K562 (cell line): ENCODE results near the gene HDHD5. TPM values are rescaled to one million over a fixed set of nuclear protein-coding genes. Genes with fewer than 3 reads are reported as not detected.

Experiments used
- CBFA2T2 ChIP-seq: fragments of 450-650 bp; conservative IDR thresholded peaks from 2 replicates; pipeline ENCODE4 v1.6.1; 2017; ENCODE audit warnings: mild to moderate bottlenecking
- CEBPB ChIP-seq: fragments of 450-650 bp; IDR thresholded peaks from 2 replicates; pipeline ENCODE4 v1.6.1; 2016; ENCODE audit warnings: missing genetic modification characterization, missing compliant biosample characterization
- CEBPZ ChIP-seq: fragments of 150-350 bp; IDR thresholded peaks from 2 replicates; pipeline ENCODE4 v1.6.1; 2014; ENCODE audit warnings: low read depth, mild to moderate bottlenecking, low read length, borderline replicate concordance
- CXXC5 ChIP-seq: fragments of 250-450 bp; sonication (Bioruptor Pico); IDR thresholded peaks from 2 replicates; pipeline ENCODE4 v1.8.0; 2022; ENCODE audit warnings: inconsistent platforms, mild to moderate bottlenecking, moderate library complexity
- E2F6 ChIP-seq, 2 experiments: IDR thresholded peaks; 2 replicates each; pipeline ENCODE4 v1.6.1; 2011; ENCODE audit warnings: borderline replicate concordance in 1 of 2, control low read depth in 1 of 2, low read depth in 1 of 2, low read length in 1 of 2, mild to moderate bottlenecking in 1 of 2, mixed read lengths in 1 of 2, moderate library complexity in 1 of 2; ENCODE audit not compliant: insufficient read depth in 1 of 2, insufficient read length in 1 of 2, poor library complexity in 1 of 2, severe bottlenecking in 1 of 2; ENCODE audit errors: extremely low read depth in 1 of 2
- ELK3 ChIP-seq: fragments of 450-650 bp; formaldehyde crosslinking; IDR thresholded peaks from 2 replicates; pipeline ENCODE4 v1.4.0; 2020; ENCODE audit warnings: mild to moderate bottlenecking
- GMEB1 ChIP-seq: fragments of 250-450 bp; sonication (Bioruptor Pico); IDR thresholded peaks from 2 replicates; pipeline ENCODE4 v1.4.0; 2020; ENCODE audit warnings: mild to moderate bottlenecking
- HMG20B ChIP-seq: fragments of 250-450 bp; sonication (Bioruptor Pico); IDR thresholded peaks from 2 replicates; pipeline ENCODE4 v1.5.0; 2021; ENCODE audit warnings: mild to moderate bottlenecking
- KLF1 ChIP-seq: fragments of 450-650 bp; IDR thresholded peaks from 2 replicates; pipeline ENCODE4 v1.6.1; 2016; ENCODE audit warnings: missing genetic modification characterization, missing compliant biosample characterization
- MLX ChIP-seq, 2 experiments: fragments of 450-650 bp in 1 of 2; sonication (generic) in 1 of 2; formaldehyde crosslinking; conservative IDR thresholded peaks; 2 replicates each; pipeline versions ENCODE4 v1.4.0 to v1.8.1; 2020 to 2022; ENCODE audit warnings: mild to moderate bottlenecking in 1 of 2, missing genetic modification reagents in 1 of 2
- TBL1XR1 ChIP-seq, 2 experiments: IDR thresholded peaks; 2 replicates each; pipeline ENCODE4 v1.6.1; 2012; ENCODE audit warnings: improper control_type of control experiment in 2 of 2, low read length in 2 of 2, mild to moderate bottlenecking in 1 of 2
- ZMIZ1 ChIP-seq, 2 experiments: fragments of 150-350 bp in 1 of 2; IDR thresholded peaks; 2 replicates each; pipeline ENCODE4 v1.6.1; 2012 to 2016; ENCODE audit warnings: low read depth in 2 of 2, low read length in 2 of 2, mild to moderate bottlenecking in 1 of 2, moderate library complexity in 1 of 2
- ZNF124 ChIP-seq: sonication (generic); formaldehyde crosslinking; IDR thresholded peaks from 2 replicates; pipeline ENCODE4 v1.8.1; 2022; ENCODE audit warnings: missing genetic modification reagents
- ZNF175 ChIP-seq: fragments of 200-800 bp; sonication (Bioruptor generic); IDR thresholded peaks from 2 replicates; pipeline ENCODE4 v1.6.1; 2016; ENCODE audit warnings: low read depth, mild to moderate bottlenecking, missing genetic modification characterization, missing compliant biosample characterization
- ZNF695 ChIP-seq: fragments of 450-650 bp; formaldehyde crosslinking; IDR thresholded peaks from 2 replicates; pipeline ENCODE4 v1.4.0; 2020; ENCODE audit warnings: mild to moderate bottlenecking, moderate library complexity
- polyA plus RNA-seq, 8 experiments: library from polyadenylated mRNA; depleted of rRNA in 4 of 8; stranded (reverse) in 5 of 8; unstranded in 3 of 8; fragments of >200 nt; fragmentation: Nextera tagmentation in 2 of 8; fragmentation: Illumina TruSeq in 1 of 8; extraction: Ambion mirVana in 2 of 8; extraction: Trizol in 1 of 8; gene quantifications; 2 replicates each; pipeline versions ENCODE4 v1.2.1 to v1.2.3, GENCODE V29; 2011 to 2014; ENCODE audit warnings: inconsistent platforms in 1 of 8, missing spikeins in 1 of 8
- total RNA-seq, 7 experiments: library from RNA; depleted of rRNA in 6 of 7; stranded (reverse); fragments of >200 nt in 6 of 7; fragmentation: Illumina TruSeq in 2 of 7; extraction: Trizol in 2 of 7; gene quantifications; 2 replicates each; pipeline versions ENCODE4 v1.2.1 to v1.2.3, GENCODE V29; 2011 to 2021; ENCODE audit warnings: low replicate concordance in 1 of 7

Gene HDHD5
- total and polyA plus RNA-seq, 9 of the 15 experiments (the other 6 are each of a cell fraction or from before 2014, with no cell fraction given) = 1.6 to 36.6 (median 24.2) TPM

GRCh38 chr22:17098379-17098819 is 60.7 kb downstream of the HDHD5 start (continued):
- no peak for TF ChIP-seq E2F6 (IDR thresholded peaks at IDR 0.05; ENCODE audit: borderline replicate concordance in 1 of 2, extremely low read depth in 1 of 2, insufficient read depth in 1 of 2, insufficient read length in 1 of 2, low read depth in 1 of 2, low read length in 1 of 2, poor library complexity in 1 of 2, severe bottlenecking in 1 of 2)
- no peak for TF ChIP-seq ZNF124
- 0 out of 2 replicates have a peak, but pooled peaks have one; percentile 3 for TF ChIP-seq GMEB1
- no peak for TF ChIP-seq ZNF695
- peak; percentile 82; the same call in 1 of the 2 replicates for TF ChIP-seq KLF1 (tag)
- no peak for TF ChIP-seq HMG20B
- no peak for TF ChIP-seq MLX (CRISPR knock-in tag; conservative IDR thresholded peaks at IDR 0.05)
- TF ChIP-seq TBL1XR1 (IDR thresholded peaks at IDR 0.05; ENCODE audit: low read length in 2 of 2) = peak in 1 of 2 experiments; percentile 48; a peak in 1 of 4 replicates
- TF ChIP-seq ZNF175 (CRISPR knock-in tag) = no peak
- TF ChIP-seq CEBPZ = no peak
- TF ChIP-seq CEBPB = peak; percentile 87
- TF ChIP-seq CBFA2T2 = peak; percentile 20; the same call in 1 of the 2 replicates
- no peak for TF ChIP-seq CXXC5 (CRISPR knock-in tag)
- no peak for TF ChIP-seq ZMIZ1 (IDR thresholded peaks at IDR 0.05; ENCODE audit: low read depth in 2 of 2, low read length in 2 of 2)
- TF ChIP-seq ELK3 (CRISPR knock-in tag) = no peak
